Ovary (tissue), 9 donors: ENCODE measurements around the gene HOXA13. TPM values are rescaled to one million over a fixed set of nuclear protein-coding genes. Genes with fewer than 3 reads are reported as not detected.

Experiments used
- DNase-seq, 5 donors: peaks; one replicate each; pipeline ENCODE4 v3.0.0-alpha.2; 2019 to 2020
- H3K27ac ChIP-seq, 2 donors: fragments of 200-600 bp; one replicate each; pipeline versions ENCODE4 v1.5.1 to v1.8.0; 2019 to 2022
- H3K27me3 ChIP-seq: fragments of 200-600 bp; one replicate; pipeline ENCODE4 v1.8.0; 2022
- H3K36me3 ChIP-seq: fragments of 200-600 bp; sonication (generic); one replicate; pipeline ENCODE4 v1.5.1; 2019
- H3K4me1 ChIP-seq: one replicate; pipeline ENCODE4 v1.8.1; 2013; ENCODE audit warnings: mild to moderate bottlenecking, moderate library complexity; ENCODE audit not compliant: insufficient read depth
- H3K4me3 ChIP-seq: fragments of 200-600 bp; sonication (generic); one replicate; pipeline ENCODE4 v1.5.1; 2017
- H3K9me3 ChIP-seq, 2 donors: fragments of 200-600 bp in 1 of 2; sonication (generic) in 1 of 2; one replicate each; pipeline versions ENCODE4 v1.5.1 to v1.8.1; 2013 to 2019; ENCODE audit warnings: mild to moderate bottlenecking in 1 of 2, moderate library complexity in 1 of 2
- CTCF ChIP-seq, 3 donors: fragments of 450-650 bp in 2 of 3; fragments of 200-600 bp in 1 of 3; IDR thresholded peaks; one replicate each; pipeline versions ENCODE4 v1.5.1 to v1.8.0; 2016 to 2022; ENCODE audit warnings: antibody characterized with exemption in 3 of 3, mild to moderate bottlenecking in 1 of 3
- EP300 ChIP-seq: sonication (generic); formaldehyde crosslinking; IDR thresholded peaks from one replicate; pipeline ENCODE4 v1.6.1; 2017; ENCODE audit warnings: antibody characterized with exemption
- POLR2A ChIP-seq: fragments of 450-650 bp; IDR thresholded peaks from one replicate; pipeline ENCODE4 v1.6.1; 2017; ENCODE audit warnings: antibody characterized with exemption, mild to moderate bottlenecking, moderate library complexity
- WGBS, 3 donors: extraction: QIAGEN DNeasy Blood & Tissue Kit in 1 of 3; methylation state at CpG; one replicate each; pipeline versions ENCODE4 v1.1.5 to v1.1.7; 2013 to 2017; 5-methylcytosine and 5-hydroxymethylcytosine counted together
- intact Hi-C, 4 donors: fragments of 100-400 bp; cut with DNase I; formaldehyde crosslinking; loops; one replicate each; pipeline versions ENCODE4 v1.11.0 to v1.15.1; 2022 to 2023
- polyA plus RNA-seq, 2 donors: library from polyadenylated mRNA; stranded (reverse); fragments of 200-250 nt in 1 of 2; fragments of 350-450 nt in 1 of 2; fragmentation: Illumina TruSeq in 1 of 2; extraction: RNeasy Lipid Tissue Mini Kit (QIAGEN cat#74804) in 1 of 2; gene quantifications; one replicate each; pipeline ENCODE4 v1.2.3, GENCODE V29; 2013 to 2014
- total RNA-seq, 7 donors: library from RNA; depleted of rRNA in 2 of 7; stranded (reverse); fragments of >200 nt in 2 of 7; fragmentation: NEBNext Ultra II Directional in 3 of 7; extraction: Animal tissue kit (Norgen Biotek cat#: 25700) in 3 of 7; gene quantifications; one replicate each; pipeline versions ENCODE4 v1.1.0 to v1.2.4, GENCODE V29; 2016 to 2023
- donor health status: DM: no; HTN: no; CAD: no; lungs with moderate emphysema.
- donor health status: DM: no; HTN: no; CAD: no.
- donor health status: Bipolar disorder and iron deficiency.
- donor health status: DM: yes; HTN: yes; CAD: no.
- donor health status: DM: no; HTN: no; CAD: no.
- donor health status: DM: yes; HTN: yes; CAD: no.

The HOXA13 gene
- total and polyA plus RNA-seq, 9 donors: 0.07 TPM; not detected in 8

- Histone ChIP-seq H3K27me3 (peaks cover 21% of the 10 kb centered on the region), H3K4me1 (peaks cover 14% of the 10 kb centered on the region), H3K36me3 (no peaks in the 10 kb centered on the region), H3K27ac (no peak overlapping the region), H3K4me3 (peak overlapping the region; percentile 53), H3K9me3 (no peaks in the 10 kb centered on the region)
- DNase-seq: peak in 2 of 5 donors; percentile 16 to 28
- TF ChIP-seq EP300: no peak
- no peak for TF ChIP-seq POLR2A
- TF ChIP-seq CTCF (IDR thresholded peaks at IDR 0.05): no peak
- intact Hi-C loops: no loop called here
- 39 to 69% (median 45%) methylated on average over 8 of the region's 8 CpGs for WGBS, 3 donors
Measured at GRCh38 chr7:27171325-27171636, 28.6 kb downstream of the HOXA13 start.

- Histone ChIP-seq H3K27ac (no peak overlapping the region), H3K9me3 (no peaks in the 10 kb centered on the region), H3K27me3 (peaks cover 21% of the 10 kb centered on the region), H3K4me1 (peaks cover 14% of the 10 kb centered on the region), H3K4me3 (peak overlapping the region; percentile 53), H3K36me3 (no peaks in the 10 kb centered on the region)
- TF ChIP-seq POLR2A (no peak), EP300 (no peak), CTCF (IDR thresholded peaks at IDR 0.05) (no peak)
- intact Hi-C loops: no loop called here
- DNase-seq: no peak
- WGBS, 3 donors: 49 to 70% (median 50%) methylated on average over 11 of the region's 11 CpGs
Measured at GRCh38 chr7:27170426-27171324, 29.2 kb downstream of the HOXA13 start.

DNA sequence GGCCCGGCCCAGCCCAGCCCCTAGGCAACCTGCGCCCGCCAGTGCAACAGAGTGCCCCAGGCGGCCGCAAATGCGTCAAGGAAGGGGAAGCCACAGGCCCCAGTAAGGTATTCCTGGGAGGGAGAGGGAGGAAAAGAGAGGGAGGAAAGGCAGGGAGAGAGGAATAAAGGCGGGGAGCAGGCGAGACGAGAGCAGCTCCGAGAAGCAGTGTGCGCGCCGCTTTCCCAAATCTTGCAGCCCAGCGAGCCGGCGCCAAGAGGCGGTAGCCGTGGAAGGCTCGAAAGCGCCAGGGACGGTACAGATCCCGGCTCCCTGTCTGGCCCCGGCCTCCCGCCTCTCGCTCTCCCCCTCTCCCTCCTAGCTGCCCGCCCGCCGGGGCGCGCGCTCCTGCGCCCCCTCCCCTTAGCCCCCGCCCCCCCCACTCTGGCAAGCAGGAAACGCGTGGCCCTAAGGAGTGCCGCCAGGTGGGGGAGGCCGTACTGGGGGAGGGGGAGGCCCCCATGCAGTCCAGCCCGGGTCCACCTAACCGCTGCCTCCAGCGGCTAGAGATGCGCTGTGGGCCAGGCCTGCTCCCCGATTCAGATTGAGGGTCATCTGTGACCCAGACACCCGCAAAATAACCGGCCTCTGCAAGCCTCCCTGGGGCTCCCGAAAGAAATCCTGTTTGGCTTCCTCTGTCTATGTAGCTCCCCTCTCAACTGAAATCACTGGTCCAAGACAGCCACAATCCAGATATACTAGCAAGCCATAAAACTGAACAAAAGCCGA, 30.0 kb downstream of the HOXA13 start:
- no peak overlapping the region for H3K27ac ChIP-seq
- WGBS, 3 donors: 5 to 11% (median 5%) methylated on average over 41 to 46 of the region's 46 CpGs
- peaks cover 14% of the 10 kb centered on the region for H3K4me1 ChIP-seq
- intact Hi-C loops: loop anchor here in 3 of 4 donors (5.0 to 10.0 kb wide), 3 partner anchors 795 to 1285 kb away; no protein-coding TSS in a partner anchor
- DNase-seq: peak in 2 of 5 donors; percentile 10 to 36
- H3K4me3 ChIP-seq: peak overlapping the region; percentile 53
- H3K27me3 ChIP-seq: peaks cover 22% of the 10 kb centered on the region
- H3K9me3 ChIP-seq: no peaks in the 10 kb centered on the region
- H3K36me3 ChIP-seq: no peaks in the 10 kb centered on the region
- TF ChIP-seq POLR2A (no peak), CTCF (IDR thresholded peaks at IDR 0.05) (no peak), EP300 (no peak)

- intact Hi-C loops: loop anchor here in 3 of 4 donors (5.0 to 10.0 kb wide), 3 partner anchors 794 to 1284 kb away; no protein-coding TSS in a partner anchor
- DNase-seq: no peak
- Histone ChIP-seq H3K27me3 (peaks cover 22% of the 10 kb centered on the region), H3K9me3 (no peaks in the 10 kb centered on the region), H3K4me1 (peaks cover 7% of the 10 kb centered on the region), H3K36me3 (no peaks in the 10 kb centered on the region), H3K27ac (no peak overlapping the region), H3K4me3 (peak overlapping the region; percentile 53)
- WGBS, 3 donors: 44 to 55% (median 45%) methylated on average over 25 of the region's 25 CpGs
- TF ChIP-seq POLR2A: no peak
- TF ChIP-seq CTCF (IDR thresholded peaks at IDR 0.05): no peak
- TF ChIP-seq EP300: no peak
Measured at GRCh38 chr7:27168265-27168947, 31.5 kb downstream of the HOXA13 start.
